ENCODE results near the gene CDC42EP1.

- TF ChIP-seq POLR2A (IDR thresholded peaks at IDR 0.05; ENCODE audit: low read depth, low read length): no peak
- no peak for TF ChIP-seq POLR2AphosphoS5 (IDR thresholded peaks at IDR 0.05; ENCODE audit: low read depth, low read length)
- no peak for TF ChIP-seq TAF1 (IDR thresholded peaks at IDR 0.05; ENCODE audit: borderline replicate concordance, low read depth, low read length)
Observed at GRCh38 chr22:37558815-37559214, 1.5 kb upstream of the CDC42EP1 start.
